DMS114 treated with DMSO at 0.1 percent for 48 hours (cell line): Measurements from ENCODE around the gene ZNF467.

Experiments used
- DNase-seq: peaks from one replicate; lab custom pipeline; 2025; ENCODE audit not compliant: unreplicated experiment; lab: John Stamatoyannopoulos, UW

The ZNF467 gene

GRCh38 chr7:149751043-149751775, 22.2 kb downstream of the ZNF467 start:
- DNase-seq, result no peak

GRCh38 chr7:149750122-149750845, 23.1 kb downstream of the ZNF467 start:
- no peak for DNase-seq

GRCh38 chr7:149748076-149748874, 25.1 kb downstream of the ZNF467 start:
- no peak for DNase-seq

GRCh38 chr7:149743476-149744255, 29.7 kb downstream of the ZNF467 start:
- no peak for DNase-seq

GRCh38 chr7:149742075-149742701, 31.2 kb downstream of the ZNF467 start:
- peak; percentile 71 for DNase-seq

- peak; percentile 34 for DNase-seq
Observed at GRCh38 chr7:149741629-149742028, 31.8 kb downstream of the ZNF467 start.

- no peak for DNase-seq
Observed at GRCh38 chr7:149736478-149737360, 36.7 kb downstream of the ZNF467 start.

GRCh38 chr7:149735779-149736477, 37.5 kb downstream of the ZNF467 start:
- no peak for DNase-seq

- no peak for DNase-seq
Observed at GRCh38 chr7:149735181-149735602, 38.2 kb downstream of the ZNF467 start.

- no peak for DNase-seq
Observed at GRCh38 chr7:149734791-149735075, 38.7 kb downstream of the ZNF467 start.

- DNase-seq, result no peak
Observed at GRCh38 chr7:149733924-149734790, 39.2 kb downstream of the ZNF467 start.

GRCh38 chr7:149733131-149733923, 40.1 kb downstream of the ZNF467 start:
- no peak for DNase-seq

GRCh38 chr7:149732611-149733010, 40.8 kb downstream of the ZNF467 start:
- DNase-seq, result no peak

GRCh38 chr7:149732111-149732561, 41.3 kb downstream of the ZNF467 start:
- no peak for DNase-seq

GRCh38 chr7:149731207-149731955, 42.0 kb downstream of the ZNF467 start:
- DNase-seq, result no peak

- DNase-seq, result no peak
Observed at GRCh38 chr7:149729983-149730801, 43.2 kb downstream of the ZNF467 start.
